IMR-90 (cell line): ENCODE results near the gene DLD. TPM values are rescaled to one million over a fixed set of nuclear protein-coding genes. Genes with fewer than 3 reads are reported as not detected.

Source experiments
- ATAC-seq: fragments of 200-7000 bp; cut with Tn5 transposase; 2 replicates; pipeline ENCODE4 v1.9.1; 2020; ENCODE audit warnings: low read depth, mild to moderate bottlenecking, moderate library complexity
- BruUV-seq: library from RNA; stranded (reverse); fragments of 400-500 nt; replicated peaks from 2 replicates; lab custom pipeline; 2021; lab: Mats Ljungman, UMichigan
- CTCF ChIA-PET: fragments of 300-600 bp; formaldehyde crosslinking; extraction: SDS; loops from one replicate; lab custom pipeline; 2021; ENCODE audit warnings: antibody characterized with exemption; lab: Yijun Ruan, JAX
- POLR2A ChIA-PET: fragments of 300-600 bp; sonication (Branson Sonifier 250); formaldehyde crosslinking; loops from one replicate; lab custom pipeline; 2022; ENCODE audit warnings: antibody characterized with exemption; ENCODE audit not compliant: unreplicated experiment; lab: Charles Lee
- DNase-seq: peaks from one replicate; pipeline ENCODE4 v3.0.0; 2013
- H2AFZ ChIP-seq: replicated peaks from 2 replicates; pipeline ENCODE3; 2013; ENCODE audit warnings: low read length, mild to moderate bottlenecking; ENCODE audit not compliant: poor library complexity
- H2AK5ac ChIP-seq: 2 replicates; pipeline ENCODE4 v1.6.1; 2013; ENCODE audit warnings: low read depth, low read length, inconsistent platforms
- H2AK9ac ChIP-seq: replicated peaks from 2 replicates; pipeline ENCODE3; 2013; ENCODE audit warnings: mild to moderate bottlenecking, low read depth, low read length, moderate library complexity; ENCODE audit not compliant: poor library complexity
- H2BK120ac ChIP-seq: 2 replicates; pipeline ENCODE4 v1.6.1; 2013; ENCODE audit warnings: low read depth, low read length, inconsistent platforms
- H2BK15ac ChIP-seq: 3 replicates; pipeline ENCODE4 v1.6.1; 2013; ENCODE audit warnings: low read depth, low read length, inconsistent platforms
- H2BK20ac ChIP-seq: 2 replicates; pipeline ENCODE4 v1.6.1; 2013; ENCODE audit warnings: low read depth, mild to moderate bottlenecking, inconsistent platforms, low read length, moderate library complexity
- H2BK5ac ChIP-seq: 2 replicates; pipeline ENCODE4 v1.6.1; 2013; ENCODE audit warnings: mild to moderate bottlenecking, low read depth, low read length, inconsistent platforms; ENCODE audit not compliant: poor library complexity, severe bottlenecking
- H3K14ac ChIP-seq: replicated peaks from 2 replicates; pipeline ENCODE4 v1.6.1; 2013; ENCODE audit warnings: low read depth, low read length, inconsistent platforms
- H3K18ac ChIP-seq: 2 replicates; pipeline ENCODE4 v1.6.1; 2013; ENCODE audit warnings: low read depth, low read length, control low read depth
- H3K23ac ChIP-seq: 2 replicates; pipeline ENCODE4 v1.6.1; 2013; ENCODE audit warnings: low read depth, low read length, inconsistent platforms
- H3K27ac ChIP-seq: 2 replicates; pipeline ENCODE4 v1.5.1; 2013; ENCODE audit warnings: mild to moderate bottlenecking, control low read depth, low read length; ENCODE audit not compliant: insufficient read depth
- H3K27me3 ChIP-seq: 2 replicates; pipeline ENCODE4 v1.6.1; 2013; ENCODE audit warnings: low read length; ENCODE audit not compliant: control insufficient read depth, insufficient read depth
- H3K36me3 ChIP-seq: 2 replicates; pipeline ENCODE4 v1.6.1; 2013; ENCODE audit warnings: low read length, mixed read lengths; ENCODE audit not compliant: control insufficient read depth, insufficient read depth
- H3K4ac ChIP-seq: 2 replicates; pipeline ENCODE4 v1.6.1; 2013; ENCODE audit warnings: low read depth, low read length, inconsistent platforms
- H3K4me1 ChIP-seq: 2 replicates; pipeline ENCODE4 v1.6.1; 2013; ENCODE audit warnings: low read length, mixed read lengths; ENCODE audit not compliant: control insufficient read depth, insufficient read depth
- H3K4me2 ChIP-seq: 2 replicates; pipeline ENCODE4 v1.6.1; 2013; ENCODE audit warnings: low read depth, mild to moderate bottlenecking, control low read depth, low read length, moderate library complexity
- H3K4me3 ChIP-seq: 2 replicates; pipeline ENCODE4 v1.5.1; 2013; ENCODE audit warnings: low read depth, mild to moderate bottlenecking, control low read depth, low read length, moderate library complexity; ENCODE audit not compliant: insufficient read depth
- H3K56ac ChIP-seq: 2 replicates; pipeline ENCODE4 v1.6.1; 2013; ENCODE audit warnings: low read length, inconsistent platforms; ENCODE audit not compliant: insufficient read depth; ENCODE audit errors: extremely low read depth
- H3K79me1 ChIP-seq, 2 experiments: 2 replicates each; pipeline ENCODE4 v1.6.1; 2013; ENCODE audit warnings: low read length in 2 of 2, inconsistent platforms in 1 of 2, low read depth in 1 of 2
- H3K9ac ChIP-seq: 2 replicates; pipeline ENCODE4 v1.6.1; 2013; ENCODE audit warnings: low read depth, low read length, control low read depth
- H3K9me1 ChIP-seq: 2 replicates; pipeline ENCODE4 v1.6.1; 2013; ENCODE audit warnings: low read length, inconsistent platforms; ENCODE audit not compliant: insufficient read depth
- H3K9me3 ChIP-seq: 2 replicates; pipeline ENCODE4 v1.6.1; 2013; ENCODE audit warnings: low read length; ENCODE audit not compliant: control insufficient read depth, insufficient read depth
- H4K20me1 ChIP-seq: 2 replicates; pipeline ENCODE4 v1.6.1; 2013; ENCODE audit warnings: low read length, inconsistent platforms; ENCODE audit not compliant: insufficient read depth
- H4K5ac ChIP-seq: 2 replicates; pipeline ENCODE4 v1.6.1; 2013; ENCODE audit warnings: mild to moderate bottlenecking, low read depth, low read length, control low read depth
- H4K8ac ChIP-seq, 2 experiments: 2 replicates each; pipeline ENCODE4 v1.6.1; 2013; ENCODE audit warnings: low read depth in 2 of 2, low read length in 2 of 2, control low read depth in 1 of 2, inconsistent platforms in 1 of 2
- H4K91ac ChIP-seq: 2 replicates; pipeline ENCODE4 v1.6.1; 2013; ENCODE audit warnings: low read depth, low read length, inconsistent platforms; ENCODE audit not compliant: insufficient read depth
- BHLHE40 ChIP-seq: fragments of 150-350 bp; IDR thresholded peaks from 2 replicates; pipeline ENCODE4 v1.6.1; 2016; ENCODE audit warnings: mild to moderate bottlenecking, low read depth, low read length
- CEBPB ChIP-seq: IDR thresholded peaks from 2 replicates; pipeline ENCODE4 v1.6.1; 2012; ENCODE audit warnings: low read depth, low read length, improper control_type of control experiment
- CHD1 ChIP-seq: IDR thresholded peaks from 2 replicates; pipeline ENCODE4 v1.6.1; 2012; ENCODE audit warnings: low read depth, low read length, improper control_type of control experiment
- FOS ChIP-seq: fragments of 150-350 bp; IDR thresholded peaks from 2 replicates; pipeline ENCODE4 v1.6.1; 2016; ENCODE audit warnings: low read depth, low read length
- MAFK ChIP-seq: IDR thresholded peaks from 2 replicates; pipeline ENCODE4 v1.6.1; 2012; ENCODE audit warnings: low read depth, low read length, improper control_type of control experiment
- MAZ ChIP-seq: IDR thresholded peaks from 2 replicates; pipeline ENCODE4 v1.6.1; 2012; ENCODE audit warnings: low read depth, mild to moderate bottlenecking, low read length, improper control_type of control experiment, moderate library complexity, borderline replicate concordance
- MXI1 ChIP-seq: IDR thresholded peaks from 2 replicates; pipeline ENCODE4 v1.6.1; 2012; ENCODE audit warnings: low read depth, mild to moderate bottlenecking, low read length, moderate library complexity, borderline replicate concordance
- NFE2L2 ChIP-seq: fragments of 150-350 bp; IDR thresholded peaks from 2 replicates; pipeline ENCODE4 v1.6.1; 2016; ENCODE audit warnings: low read depth, mild to moderate bottlenecking, low read length
- POLR2A ChIP-seq: IDR thresholded peaks from 2 replicates; pipeline ENCODE4 v1.6.1; 2012; ENCODE audit warnings: mild to moderate bottlenecking, low read depth, low read length
- RAD21 ChIP-seq: IDR thresholded peaks from 2 replicates; pipeline ENCODE4 v1.6.1; 2012; ENCODE audit warnings: low read length, improper control_type of control experiment
- RCOR1 ChIP-seq: IDR thresholded peaks from 2 replicates; pipeline ENCODE4 v1.6.1; 2012; ENCODE audit warnings: mild to moderate bottlenecking, low read length, improper control_type of control experiment; ENCODE audit not compliant: insufficient replicate concordance
- RFX5 ChIP-seq: IDR thresholded peaks from 2 replicates; pipeline ENCODE4 v1.8.0; 2012; ENCODE audit warnings: low read depth, mild to moderate bottlenecking, low read length, moderate library complexity
- SMC3 ChIP-seq: fragments of 150-350 bp; IDR thresholded peaks from 2 replicates; pipeline ENCODE4 v1.6.1; 2016; ENCODE audit warnings: low read depth, mild to moderate bottlenecking, antibody characterized with exemption, low read length, moderate library complexity
- WGBS, 2 experiments: methylation state at CpG; one replicate each; pipeline versions ENCODE4 v1.1.5 to v1.1.7; 2013; ENCODE audit warnings: missing lambda C conversion rate in 2 of 2; ENCODE audit not compliant: insufficient read length in 1 of 2; ENCODE audit errors: extremely low coverage in 2 of 2; 5-methylcytosine and 5-hydroxymethylcytosine counted together
- dilution Hi-C: fragments of 300-500 bp; cut with HindIII; formaldehyde crosslinking; loops from one replicate; pipeline ENCODE4 v1.14.3; 2018; ENCODE audit warnings: low sequenced_read_pairs; ENCODE audit not compliant: unreplicated experiment
- in situ Hi-C: fragments of 300-500 bp; cut with MboI; formaldehyde crosslinking; loops from 3 replicates; pipeline ENCODE4 v1.14.3; 2019; ENCODE audit warnings: low sequenced_read_pairs, inconsistent platforms, mixed read lengths
- intact Hi-C: fragments of 100-400 bp; cut with micrococcal nuclease; formaldehyde crosslinking; loops from 2 replicates; pipeline ENCODE4 v1.10.0; 2022
- polyA plus RNA-seq, 3 experiments: library from polyadenylated mRNA; depleted of rRNA; stranded (reverse); fragments of >200 nt; gene quantifications; 2 replicates each; pipeline ENCODE4 v1.2.3, GENCODE V29; 2012; ENCODE audit warnings: low replicate concordance in 1 of 3
- total RNA-seq: library from RNA; depleted of rRNA; stranded (reverse); fragments of >200 nt; gene quantifications from 2 replicates; pipeline ENCODE4 v1.2.3, GENCODE V29; 2012
- TF ChIP-seq, protein P1 (sequence below): fragments of 150-350 bp; IDR thresholded peaks from 2 replicates; pipeline ENCODE4 v1.6.1; 2016; ENCODE audit warnings: low read depth, mild to moderate bottlenecking, low read length, moderate library complexity, borderline replicate concordance
- TF ChIP-seq, protein P2 (sequence below): conservative IDR thresholded peaks from 2 replicates; pipeline ENCODE4 v1.5.1; 2012; ENCODE audit warnings: mild to moderate bottlenecking, low read depth, low read length, improper control_type of control experiment
- TF ChIP-seq, protein P3 (sequence below): fragments of 150-350 bp; IDR thresholded peaks from 2 replicates; pipeline ENCODE4 v1.6.1; 2017; ENCODE audit warnings: mild to moderate bottlenecking, antibody characterized with exemption, low read length, low read depth

The DLD gene
- total and polyA plus RNA-seq, 2 of the 4 experiments (the other 2 are of a cell fraction): 121 to 361 TPM

DNA sequence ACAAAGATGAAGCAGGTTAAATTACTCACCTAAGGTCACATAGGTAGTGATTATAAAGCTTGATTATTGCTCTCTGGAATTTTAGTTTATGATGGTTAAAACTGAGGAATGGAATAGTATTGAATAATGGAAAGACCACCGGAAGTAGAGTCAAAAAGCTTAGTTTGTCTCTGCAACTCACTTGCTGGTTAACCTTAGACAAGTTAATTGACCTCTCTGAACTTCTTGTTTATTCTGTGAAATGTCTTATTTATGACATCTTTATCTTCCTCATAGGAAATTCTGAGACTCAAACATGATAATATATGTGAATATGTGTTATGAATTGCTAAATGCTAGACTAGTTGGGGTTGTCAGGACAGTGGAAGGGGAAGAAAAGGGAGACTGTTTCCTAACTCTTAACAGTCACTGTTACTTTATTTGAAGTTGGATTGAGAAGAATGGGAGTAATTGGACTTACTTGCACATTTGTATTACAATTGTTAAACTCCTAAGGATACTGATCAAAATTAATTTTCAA, 9.6 kb downstream of the DLD start:
- POLR2A ChIA-PET: no interaction called here
- Histone ChIP-seq H3K23ac (no peak overlapping the region), H2AK5ac (no peak overlapping the region), H2BK120ac (no peak overlapping the region), H3K9me1 (no peaks in the 10 kb centered on the region), H4K5ac (no peak overlapping the region), H2AFZ (no peak overlapping the region), H3K9ac (no peak overlapping the region), H2BK15ac (no peak overlapping the region), H4K91ac (no peak overlapping the region), H4K8ac (no peak overlapping the region), H3K79me1 (peaks cover 4 to 43% of the 10 kb centered on the region in 2 experiments; a peak in 3 of 4 replicates), H2AK9ac (no peak overlapping the region), H2BK5ac (no peak overlapping the region), H3K36me3 (peaks cover 8% of the 10 kb centered on the region), H3K56ac (no peak overlapping the region), H3K14ac (no peak overlapping the region), H3K9me3 (no peaks in the 10 kb centered on the region), H3K4me3 (no peak overlapping the region), H3K4me1 (peaks cover 2% of the 10 kb centered on the region), H4K20me1 (peaks cover 15% of the 10 kb centered on the region; the same call in 1 of the 2 replicates), H3K4me2 (no peak overlapping the region), H3K4ac (no peak overlapping the region), H3K27me3 (no peaks in the 10 kb centered on the region), H3K27ac (no peak overlapping the region), H2BK20ac (no peak overlapping the region), H3K18ac (no peak overlapping the region)
- no peak for ATAC-seq
- in situ Hi-C loops (no loop called here), dilution Hi-C loops (no loop called here), intact Hi-C loops (no loop called here)
- no peak for DNase-seq
- no TSS peak for BruUV-seq
- CTCF ChIA-PET: interaction anchor here (0.9 kb wide), 1 partner anchor 245 kb away, joined by 3 read pairs; no protein-coding TSS in a partner anchor
- WGBS, 2 experiments: no CpG with 5 or more reads among the region's 1 CpG
- TF ChIP-seq MXI1: no peak
- TF ChIP-seq RCOR1: no peak
- no peak for TF ChIP-seq FOS
- TF ChIP-seq, protein P1, sequence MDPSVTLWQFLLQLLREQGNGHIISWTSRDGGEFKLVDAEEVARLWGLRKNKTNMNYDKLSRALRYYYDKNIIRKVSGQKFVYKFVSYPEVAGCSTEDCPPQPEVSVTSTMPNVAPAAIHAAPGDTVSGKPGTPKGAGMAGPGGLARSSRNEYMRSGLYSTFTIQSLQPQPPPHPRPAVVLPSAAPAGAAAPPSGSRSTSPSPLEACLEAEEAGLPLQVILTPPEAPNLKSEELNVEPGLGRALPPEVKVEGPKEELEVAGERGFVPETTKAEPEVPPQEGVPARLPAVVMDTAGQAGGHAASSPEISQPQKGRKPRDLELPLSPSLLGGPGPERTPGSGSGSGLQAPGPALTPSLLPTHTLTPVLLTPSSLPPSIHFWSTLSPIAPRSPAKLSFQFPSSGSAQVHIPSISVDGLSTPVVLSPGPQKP: no peak
- TF ChIP-seq NFE2L2: no peak
- no peak for TF ChIP-seq RFX5
- TF ChIP-seq, protein P2, sequence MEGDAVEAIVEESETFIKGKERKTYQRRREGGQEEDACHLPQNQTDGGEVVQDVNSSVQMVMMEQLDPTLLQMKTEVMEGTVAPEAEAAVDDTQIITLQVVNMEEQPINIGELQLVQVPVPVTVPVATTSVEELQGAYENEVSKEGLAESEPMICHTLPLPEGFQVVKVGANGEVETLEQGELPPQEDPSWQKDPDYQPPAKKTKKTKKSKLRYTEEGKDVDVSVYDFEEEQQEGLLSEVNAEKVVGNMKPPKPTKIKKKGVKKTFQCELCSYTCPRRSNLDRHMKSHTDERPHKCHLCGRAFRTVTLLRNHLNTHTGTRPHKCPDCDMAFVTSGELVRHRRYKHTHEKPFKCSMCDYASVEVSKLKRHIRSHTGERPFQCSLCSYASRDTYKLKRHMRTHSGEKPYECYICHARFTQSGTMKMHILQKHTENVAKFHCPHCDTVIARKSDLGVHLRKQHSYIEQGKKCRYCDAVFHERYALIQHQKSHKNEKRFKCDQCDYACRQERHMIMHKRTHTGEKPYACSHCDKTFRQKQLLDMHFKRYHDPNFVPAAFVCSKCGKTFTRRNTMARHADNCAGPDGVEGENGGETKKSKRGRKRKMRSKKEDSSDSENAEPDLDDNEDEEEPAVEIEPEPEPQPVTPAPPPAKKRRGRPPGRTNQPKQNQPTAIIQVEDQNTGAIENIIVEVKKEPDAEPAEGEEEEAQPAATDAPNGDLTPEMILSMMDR: no peak
- TF ChIP-seq CEBPB: no peak
- TF ChIP-seq CHD1: no peak
- TF ChIP-seq MAFK: no peak
- TF ChIP-seq POLR2A: no peak
- TF ChIP-seq, protein P3, sequence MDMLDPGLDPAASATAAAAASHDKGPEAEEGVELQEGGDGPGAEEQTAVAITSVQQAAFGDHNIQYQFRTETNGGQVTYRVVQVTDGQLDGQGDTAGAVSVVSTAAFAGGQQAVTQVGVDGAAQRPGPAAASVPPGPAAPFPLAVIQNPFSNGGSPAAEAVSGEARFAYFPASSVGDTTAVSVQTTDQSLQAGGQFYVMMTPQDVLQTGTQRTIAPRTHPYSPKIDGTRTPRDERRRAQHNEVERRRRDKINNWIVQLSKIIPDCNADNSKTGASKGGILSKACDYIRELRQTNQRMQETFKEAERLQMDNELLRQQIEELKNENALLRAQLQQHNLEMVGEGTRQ: no peak
- TF ChIP-seq BHLHE40: no peak
- no peak for TF ChIP-seq MAZ
- TF ChIP-seq SMC3: no peak
- TF ChIP-seq RAD21: no peak
